Iris pigment epithelial cell (primary cell): ENCODE measurements around the gene TMEM178B.
"Not testable (repeated sequence)": the region's sequence is repeated elsewhere in the genome, so short reads cannot be mapped to it uniquely, and the experiment has no call there.

Experiments used
- DNase-seq: peaks from one replicate; pipeline ENCODE4 v3.0.0-alpha.2; 2011; ENCODE audit warnings: low read depth

The TMEM178B gene

DNA sequence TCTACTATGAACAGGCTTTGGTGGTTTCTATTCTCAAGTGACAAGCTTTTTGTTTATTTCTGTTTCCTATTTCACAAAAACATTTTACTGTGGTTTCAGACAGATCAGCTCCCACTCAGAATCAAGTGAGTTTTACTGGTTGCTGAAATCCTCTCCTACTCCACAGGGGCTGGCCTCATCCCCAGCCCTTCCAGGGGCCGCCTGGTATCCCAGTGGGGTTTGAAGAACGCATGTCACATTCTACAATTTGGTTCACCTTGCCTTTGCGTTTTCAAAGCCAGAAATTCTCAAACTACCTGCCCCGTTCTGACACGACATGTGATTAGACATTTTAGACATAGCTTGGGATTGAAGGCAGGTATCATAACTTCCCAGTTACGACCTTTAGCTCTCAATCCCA, 316.5 kb downstream of the TMEM178B start:
- no peak for DNase-seq

DNA sequence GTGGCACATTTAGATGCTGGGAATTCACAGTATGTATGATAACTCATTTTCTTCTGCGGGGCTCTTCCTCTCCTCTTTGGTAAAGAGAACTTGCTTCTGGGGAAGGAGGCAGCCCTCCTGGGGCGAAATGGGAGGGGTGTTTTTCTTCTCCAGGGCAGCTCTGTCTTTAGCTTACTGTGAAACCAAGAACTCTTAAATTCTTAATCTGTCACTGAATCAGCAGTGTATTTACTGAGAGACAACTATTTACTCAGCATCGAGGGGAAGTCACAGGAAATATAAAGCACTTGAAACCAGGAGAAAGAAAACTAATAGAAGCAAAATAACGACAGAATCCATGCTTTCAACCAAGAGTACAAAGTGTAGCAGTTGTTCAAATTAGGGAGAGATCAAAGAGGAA, 319.2 kb downstream of the TMEM178B start:
- DNase-seq: no peak

DNA sequence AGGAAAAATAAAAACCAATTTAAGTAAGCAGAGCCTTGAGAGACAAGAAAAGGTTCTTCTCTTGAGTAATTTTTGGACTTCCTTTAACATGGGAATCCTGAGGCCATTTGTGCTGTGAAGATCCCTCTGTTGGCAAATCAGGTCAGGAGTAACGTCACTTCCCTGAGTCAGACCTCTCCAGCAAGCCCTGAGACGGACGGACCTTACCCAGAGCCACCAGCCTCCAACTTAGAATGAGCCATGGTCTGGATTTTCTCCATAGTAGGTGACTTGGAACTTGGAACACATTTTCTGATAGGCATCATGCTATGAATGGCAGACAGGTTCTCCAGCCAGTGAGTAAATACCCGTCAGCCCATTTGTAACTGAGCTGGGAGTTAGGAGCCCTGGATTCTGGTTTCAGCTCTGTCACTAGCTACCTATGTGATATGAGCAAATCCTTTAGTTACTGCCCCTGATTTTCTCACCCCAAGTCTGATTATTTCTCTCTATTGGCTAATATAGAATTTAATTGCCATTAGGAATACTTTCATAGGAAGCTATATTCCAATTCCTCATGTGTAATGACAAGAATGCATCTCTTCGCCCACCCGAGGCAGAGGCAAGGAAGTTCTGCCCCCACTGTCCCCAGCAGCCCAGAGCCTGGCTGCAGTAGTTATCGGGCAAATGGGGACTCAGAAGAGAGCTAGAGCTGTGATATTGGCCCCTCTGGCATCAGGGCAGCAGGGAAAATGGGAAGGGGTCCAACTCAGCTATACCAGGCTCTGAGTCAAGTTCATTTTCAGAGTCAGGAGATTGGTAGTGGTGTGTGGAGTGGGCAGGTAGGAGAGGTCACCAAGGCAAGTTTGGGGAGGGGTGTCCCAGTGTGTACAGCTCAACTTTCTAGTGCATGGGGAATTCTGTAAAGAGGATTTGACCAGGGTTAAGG, 323.6 kb downstream of the TMEM178B start:
- DNase-seq: no peak

DNA sequence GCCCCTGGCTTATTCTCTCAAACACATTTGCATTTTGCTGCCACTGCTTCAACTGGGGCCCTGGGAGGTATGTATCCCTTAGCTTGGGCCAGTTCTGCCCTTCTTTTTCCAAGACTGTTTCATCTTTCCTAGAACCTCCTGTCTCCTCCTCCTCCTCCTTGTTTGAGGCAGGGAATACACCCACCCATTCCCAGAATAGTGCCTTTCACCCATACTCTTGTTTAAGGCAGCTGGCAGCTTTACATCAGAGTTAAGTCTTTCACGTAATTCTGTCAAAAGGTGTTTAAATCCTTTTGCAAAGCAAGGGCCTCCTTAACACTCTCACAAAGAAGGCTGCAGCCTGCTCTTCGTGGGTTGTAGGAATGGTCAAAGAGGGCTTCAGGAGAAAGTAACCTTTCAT, 326.5 kb downstream of the TMEM178B start:
- no peak for DNase-seq

DNA sequence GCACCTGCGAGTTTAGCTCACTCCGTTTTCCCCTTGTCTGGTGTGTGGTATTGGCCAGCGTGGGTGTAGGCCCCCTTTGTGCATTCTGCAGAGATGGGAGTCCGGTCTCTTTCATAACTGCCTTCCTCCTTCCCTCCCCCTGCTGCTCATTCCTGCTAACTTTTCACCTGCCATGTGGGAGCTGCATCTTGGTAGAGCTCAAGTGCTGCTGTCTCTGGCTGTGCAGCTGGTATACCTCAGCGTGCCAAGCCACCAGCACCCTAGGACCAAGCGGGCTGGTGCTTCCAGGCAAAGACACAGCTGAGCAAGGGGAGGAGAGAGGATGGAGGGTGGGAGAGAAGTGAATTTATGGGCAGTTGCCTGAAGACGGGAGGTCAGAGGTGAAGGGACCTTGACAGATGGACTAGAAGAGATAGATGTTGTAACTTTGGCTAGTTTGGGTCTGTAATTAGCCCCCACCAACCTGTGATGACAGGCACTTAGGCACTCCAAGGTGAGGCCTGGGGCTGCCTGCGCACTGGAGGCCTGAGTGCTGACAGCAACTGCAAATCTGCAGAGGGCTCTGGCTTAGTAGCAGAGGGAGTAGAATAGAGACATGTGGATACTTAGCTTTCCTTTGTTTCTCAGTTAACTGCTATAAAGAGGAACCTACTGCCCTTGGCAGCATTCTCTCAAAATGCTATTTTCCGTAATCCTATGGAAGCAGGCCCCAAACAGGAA, 328.6 kb downstream of the TMEM178B start:
- DNase-seq: no peak

DNA sequence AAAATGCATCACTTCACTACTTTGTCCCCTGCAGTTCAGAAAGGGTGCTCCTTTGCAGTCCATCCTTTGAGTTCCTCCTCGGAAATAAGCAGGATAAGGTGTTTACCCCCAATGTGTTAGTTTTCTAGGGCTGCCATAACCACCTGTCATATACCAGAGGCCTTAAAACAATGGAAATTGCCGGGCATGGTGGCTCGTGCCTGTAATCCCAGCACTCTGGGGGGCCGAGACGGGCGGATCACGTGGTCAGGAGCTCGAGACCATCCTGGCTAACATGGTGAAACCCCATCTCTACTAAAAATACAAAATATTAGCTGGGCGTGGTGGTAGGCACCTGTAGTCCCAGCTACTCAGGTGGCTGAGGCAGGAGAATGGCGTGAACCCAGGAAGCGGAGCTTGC, 330.0 kb downstream of the TMEM178B start:
- not testable (repeated sequence) for DNase-seq

DNA sequence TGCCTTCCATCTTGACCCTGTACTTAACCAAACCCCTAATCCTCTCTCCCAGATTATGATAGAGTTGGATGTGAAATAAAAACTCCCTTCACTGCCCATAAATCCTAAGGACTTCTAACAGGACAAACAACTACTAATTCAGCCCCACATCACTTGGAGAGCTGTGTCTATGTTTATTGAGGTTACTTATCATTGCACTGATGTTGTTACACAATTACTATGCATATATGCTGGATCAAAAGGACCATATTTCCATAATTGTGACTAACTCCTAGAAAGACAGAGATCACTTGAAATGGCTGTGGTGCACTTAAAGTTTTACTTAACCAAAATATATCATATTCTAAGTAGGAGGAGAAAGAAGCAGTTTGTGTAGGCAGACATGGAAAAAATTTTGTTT, 332.5 kb downstream of the TMEM178B start:
- DNase-seq: no peak

DNA sequence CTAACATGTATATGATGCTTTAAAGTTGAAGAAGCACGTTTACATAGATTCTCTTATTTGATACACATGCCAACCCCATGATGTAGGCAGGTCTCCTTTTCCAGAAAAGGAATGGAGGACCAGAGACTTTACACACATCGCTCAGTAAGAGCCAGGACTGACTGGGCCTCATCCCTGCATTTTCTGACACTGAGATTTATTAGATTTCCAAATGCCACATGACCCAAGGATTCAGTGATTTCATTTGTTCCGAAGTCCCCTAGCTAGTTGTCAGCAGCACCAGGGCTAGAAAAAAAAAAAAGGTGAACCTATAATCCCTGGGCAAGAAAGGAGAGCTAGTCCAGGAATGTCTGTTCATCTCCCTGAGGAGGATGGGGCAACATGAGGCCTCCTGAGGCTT, 334.0 kb downstream of the TMEM178B start:
- DNase-seq: no peak

DNA sequence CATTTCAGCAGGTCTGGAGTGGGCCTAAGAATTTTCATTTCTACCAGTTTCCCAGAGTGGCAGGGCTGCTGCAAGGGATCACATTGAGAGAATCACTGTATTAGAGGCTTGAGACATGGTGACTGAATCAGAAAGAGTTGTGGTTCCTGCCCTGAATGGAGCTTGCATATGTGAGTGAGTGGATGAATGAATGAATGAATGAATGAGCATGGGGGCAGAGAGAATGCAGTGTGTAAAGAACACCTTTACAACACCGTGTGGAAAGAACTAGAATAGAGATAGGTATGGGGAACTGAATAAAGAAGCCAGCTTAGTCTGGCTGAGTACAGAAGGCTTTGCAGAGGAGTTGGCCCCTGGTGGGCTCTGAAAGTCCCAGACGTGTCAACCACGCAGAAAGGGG, 334.6 kb downstream of the TMEM178B start:
- DNase-seq: no peak

DNA sequence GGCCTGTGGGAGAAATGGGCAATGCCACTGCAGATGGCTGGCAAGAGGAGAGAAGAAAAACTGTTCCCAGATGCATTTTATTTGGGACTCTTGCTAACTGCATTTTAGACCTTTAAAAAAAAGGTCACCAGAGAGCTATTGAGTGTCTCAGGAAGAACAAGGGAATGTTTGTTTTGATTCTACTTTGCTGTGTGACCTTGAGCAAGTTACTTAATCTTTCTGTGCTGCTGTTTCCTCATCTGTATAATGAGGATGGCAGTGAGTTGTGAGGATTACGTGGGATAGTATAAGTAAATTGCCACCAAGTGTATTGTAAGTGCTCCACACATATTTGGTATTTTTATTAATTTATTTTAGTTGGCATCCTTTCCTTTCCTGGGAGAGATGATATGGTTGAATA, 335.4 kb downstream of the TMEM178B start:
- no peak for DNase-seq

DNA sequence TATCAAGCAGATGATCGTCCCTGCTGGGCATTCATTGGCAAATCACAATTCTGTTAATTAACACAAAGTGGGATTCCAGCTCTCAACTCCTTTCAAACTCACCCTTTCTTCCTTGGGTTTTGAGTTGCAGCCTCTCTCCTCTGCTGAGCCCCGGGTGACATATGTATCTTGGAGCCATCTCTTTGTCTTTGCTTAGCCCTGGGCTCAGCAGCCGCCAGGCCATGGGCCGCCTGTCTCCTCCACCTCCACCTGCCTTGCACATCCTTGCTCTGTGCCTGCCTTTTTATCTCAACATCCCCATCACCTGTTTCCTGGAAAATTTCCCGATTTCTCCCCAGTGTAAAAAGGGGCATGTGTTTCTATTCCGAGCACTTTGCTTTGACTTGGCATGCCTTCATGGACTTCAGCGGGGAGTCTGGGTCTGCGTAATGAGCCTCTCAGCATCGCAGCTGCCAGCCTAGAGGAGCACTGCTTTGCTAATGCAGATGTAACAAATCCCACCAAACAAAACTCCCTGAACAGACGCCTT, 336.0 kb downstream of the TMEM178B start:
- DNase-seq: no peak

DNA sequence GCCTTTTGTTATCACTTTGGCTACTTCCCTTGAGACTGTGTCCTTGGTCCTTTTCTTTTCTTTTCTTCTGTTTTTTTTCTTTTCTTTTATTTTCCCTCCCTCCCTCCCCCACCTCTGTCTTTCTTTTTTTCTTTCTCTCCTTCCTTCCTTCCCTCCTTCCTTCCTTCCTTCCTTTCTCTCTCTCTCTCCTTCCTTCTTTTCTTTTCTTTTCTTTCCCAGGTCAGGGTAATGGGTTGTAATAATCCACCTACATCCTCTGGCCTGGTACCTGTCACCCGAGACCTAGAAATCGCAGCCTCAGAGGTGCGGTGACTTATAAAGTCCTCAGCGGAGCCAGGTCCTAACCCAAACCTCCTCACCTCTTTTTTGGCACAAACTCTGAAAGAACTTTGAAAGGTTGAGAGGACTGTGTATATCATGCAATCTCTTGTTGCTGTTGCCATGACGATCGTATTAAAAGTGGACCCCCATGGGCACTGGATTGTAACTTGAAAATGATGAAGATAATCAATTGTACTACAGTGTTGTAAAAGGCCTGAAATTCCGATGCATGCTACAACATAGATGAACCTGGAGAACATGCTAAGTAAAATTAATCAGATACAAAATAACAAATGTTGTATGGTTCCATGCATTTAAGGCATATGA, 336.6 kb downstream of the TMEM178B start:
- no peak for DNase-seq

DNA sequence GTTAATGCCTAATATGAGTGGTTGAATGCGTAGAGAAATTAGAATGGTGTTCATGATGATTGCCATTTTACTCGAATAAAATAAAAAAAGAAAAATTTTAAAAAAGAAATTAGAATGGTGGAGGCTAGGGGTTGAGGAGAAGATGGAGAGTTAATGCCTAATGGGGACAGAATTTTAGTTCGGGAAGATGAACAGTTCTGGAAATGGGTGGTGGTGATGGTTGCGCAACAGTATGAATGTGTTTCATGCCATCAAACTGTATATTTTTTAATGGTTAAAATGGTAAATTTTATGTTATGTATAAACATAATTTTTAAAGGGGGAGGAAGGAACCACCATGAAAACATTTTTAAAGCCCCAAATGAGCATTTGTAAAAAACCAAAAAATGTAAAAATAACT, 337.3 kb downstream of the TMEM178B start:
- no peak for DNase-seq

DNA sequence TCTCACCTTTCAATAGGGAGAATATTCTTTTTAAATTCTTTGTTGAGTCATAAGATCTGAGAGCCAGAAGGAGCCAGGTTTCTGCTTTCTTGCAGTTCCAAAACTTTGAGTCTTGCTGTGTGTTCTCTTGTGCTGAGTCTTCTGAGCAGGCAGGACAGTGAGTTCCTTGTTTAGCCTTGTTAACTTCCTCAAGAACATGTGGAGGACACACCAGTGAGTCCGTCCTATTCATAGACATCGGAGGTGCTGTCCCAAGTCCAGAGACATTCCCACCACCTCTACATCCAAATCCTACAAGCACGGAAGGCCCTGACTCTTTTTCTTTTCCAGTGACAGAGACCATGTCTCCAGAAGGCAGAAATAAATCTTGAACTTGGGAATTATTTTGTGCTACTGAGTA, 342.1 kb downstream of the TMEM178B start:
- no peak for DNase-seq

DNA sequence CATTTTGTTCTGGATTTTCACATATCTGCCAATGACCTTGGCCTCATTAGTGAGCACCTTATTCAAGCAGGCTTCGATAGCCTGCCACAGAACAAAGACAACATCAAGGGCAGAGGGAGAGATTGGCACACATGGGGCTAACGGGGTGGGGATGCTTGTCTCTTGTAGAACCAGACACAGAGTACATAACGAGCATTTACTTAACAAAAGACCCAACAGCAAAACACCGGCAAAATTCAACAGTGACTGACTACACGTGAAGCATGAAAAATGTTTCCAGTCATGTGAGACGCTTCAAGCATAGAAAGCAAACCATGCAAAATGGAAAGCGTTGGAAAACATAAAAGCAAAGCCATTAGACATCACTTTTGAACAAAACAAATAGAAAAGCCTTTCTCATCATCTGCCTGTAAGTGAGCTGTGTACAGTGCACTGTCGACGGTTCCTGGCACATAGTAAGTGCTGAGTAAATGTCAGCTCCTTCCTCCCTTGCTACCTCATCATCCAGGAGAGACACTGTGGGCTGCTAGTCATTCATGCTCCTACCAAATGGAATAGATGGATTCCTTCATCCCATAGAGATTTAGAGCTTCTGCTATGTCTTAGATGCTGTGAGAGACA, 342.9 kb downstream of the TMEM178B start:
- DNase-seq: no peak

DNA sequence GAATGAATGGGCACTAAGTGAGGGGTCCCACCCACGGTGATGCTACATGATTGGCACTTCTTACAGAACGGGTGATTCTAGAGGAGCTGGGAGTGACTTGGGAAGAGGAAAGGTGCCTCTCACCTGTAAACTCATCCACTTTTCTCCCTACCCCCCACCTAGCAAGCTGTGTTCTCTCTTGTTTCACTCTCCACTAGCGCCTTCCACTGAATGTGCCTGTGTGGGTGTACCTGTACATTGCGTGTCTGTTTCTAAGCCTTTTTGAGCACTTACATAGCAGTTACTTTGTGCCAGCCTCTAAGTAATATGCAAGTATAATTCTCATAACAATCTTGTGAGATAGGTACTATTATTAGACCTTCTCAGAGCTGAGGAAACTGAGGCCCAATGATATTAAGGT, 343.6 kb downstream of the TMEM178B start:
- DNase-seq: no peak

DNA sequence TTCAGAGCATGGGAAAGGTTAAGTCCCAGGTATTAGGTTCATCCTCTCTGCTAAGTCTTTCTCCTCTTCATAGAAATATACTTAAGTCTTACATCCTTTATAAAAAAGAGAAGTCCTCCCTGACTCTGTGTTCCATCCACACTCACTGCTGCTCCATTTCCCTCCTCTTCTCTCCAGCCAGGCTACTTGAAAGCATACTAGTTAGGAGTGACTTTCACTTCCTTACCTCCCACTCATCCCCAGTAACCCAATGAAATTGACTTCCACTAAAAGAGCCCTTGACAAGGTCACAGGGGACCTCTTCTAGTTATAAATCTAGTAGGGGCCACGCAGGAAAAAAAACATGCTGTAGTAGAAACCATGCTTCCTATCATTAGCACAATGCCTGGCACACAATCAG, 344.2 kb downstream of the TMEM178B start:
- no peak for DNase-seq

DNA sequence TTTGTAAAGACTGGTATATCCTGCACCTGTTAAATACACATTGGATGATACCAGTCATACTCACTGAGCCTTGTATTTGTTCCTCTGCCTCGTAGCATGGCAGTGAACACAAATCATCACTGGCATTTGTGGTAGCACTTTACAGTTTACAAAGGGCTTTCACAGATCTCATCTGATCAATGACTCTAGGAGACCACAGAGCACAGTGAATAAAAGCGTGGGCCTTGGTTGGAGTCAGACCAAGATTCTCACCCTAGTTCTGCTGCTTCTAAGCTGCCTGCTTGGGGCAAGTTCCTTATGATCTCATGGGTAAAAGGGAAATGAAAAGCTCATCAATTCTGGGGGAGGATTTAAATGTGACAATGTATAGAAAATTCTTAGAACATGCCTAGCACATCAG, 347.4 kb downstream of the TMEM178B start:
- no peak for DNase-seq

DNA sequence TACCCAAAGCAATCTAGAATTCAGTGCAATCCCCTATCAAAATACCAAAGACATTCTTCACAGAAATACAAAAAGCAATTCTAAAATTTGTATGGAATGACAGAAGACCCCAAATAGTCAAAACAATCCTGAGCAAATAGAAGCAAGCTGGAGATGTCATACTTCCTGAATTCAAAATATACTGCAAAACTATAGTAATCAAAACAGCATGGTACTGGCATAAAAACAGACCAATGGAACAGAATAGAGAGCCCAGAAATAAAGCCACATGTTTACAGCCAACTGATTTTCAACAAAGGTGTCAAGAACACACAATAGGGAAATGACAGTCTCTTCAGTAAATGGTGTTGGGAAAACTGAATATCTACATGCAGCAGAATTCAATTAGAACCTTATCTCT, 353.3 kb downstream of the TMEM178B start:
- no peak for DNase-seq

DNA sequence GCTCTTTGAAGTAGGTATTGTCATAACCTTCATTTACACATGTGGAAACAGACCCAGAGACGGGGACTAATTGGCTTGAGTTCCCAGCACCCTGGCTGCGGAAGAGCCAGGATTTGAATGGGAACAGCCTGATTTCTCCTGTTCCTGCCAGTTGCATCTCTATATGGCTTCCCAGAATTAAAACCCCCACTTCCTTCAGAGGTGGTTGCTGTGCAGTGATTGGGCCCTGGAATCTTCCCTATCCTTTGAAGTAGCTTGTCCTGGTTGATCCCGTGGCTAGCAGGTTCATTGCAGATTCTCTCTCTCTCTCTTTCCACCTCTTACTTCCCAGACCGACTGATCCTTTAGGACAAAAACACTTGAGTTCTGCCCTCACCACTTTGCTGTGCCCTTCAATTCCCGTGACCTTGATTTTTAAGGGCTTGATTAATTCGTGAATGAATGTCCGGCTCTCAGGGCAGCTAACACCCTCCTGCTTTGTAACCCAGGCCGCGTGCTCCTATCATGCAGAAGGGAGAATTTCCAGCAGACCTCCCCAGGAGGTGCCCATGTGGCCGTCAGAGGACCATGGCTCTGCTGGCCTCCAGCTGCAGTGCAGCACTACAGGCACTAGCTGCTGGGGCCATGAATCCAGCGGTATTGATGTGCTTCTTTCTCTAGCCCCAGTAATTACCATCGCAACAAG, 356.7 kb downstream of the TMEM178B start:
- DNase-seq: no peak

DNA sequence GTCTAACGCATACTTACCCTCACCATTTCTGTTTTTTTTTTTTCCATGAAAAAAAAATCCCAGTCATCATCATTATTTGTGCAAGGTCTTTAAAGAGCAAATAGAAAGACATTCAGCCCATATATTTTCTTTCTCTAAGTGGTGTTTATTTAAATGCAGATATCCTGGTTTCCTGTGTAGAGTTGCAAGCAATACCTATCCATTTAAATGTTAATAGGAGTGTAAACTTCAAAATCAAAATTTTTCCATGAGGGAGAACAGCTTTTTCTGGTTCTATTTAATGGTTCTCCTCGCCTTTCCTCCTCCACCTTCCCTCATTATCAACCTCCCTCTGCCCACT, 357.2 kb downstream of the TMEM178B start:
- no peak for DNase-seq

DNA sequence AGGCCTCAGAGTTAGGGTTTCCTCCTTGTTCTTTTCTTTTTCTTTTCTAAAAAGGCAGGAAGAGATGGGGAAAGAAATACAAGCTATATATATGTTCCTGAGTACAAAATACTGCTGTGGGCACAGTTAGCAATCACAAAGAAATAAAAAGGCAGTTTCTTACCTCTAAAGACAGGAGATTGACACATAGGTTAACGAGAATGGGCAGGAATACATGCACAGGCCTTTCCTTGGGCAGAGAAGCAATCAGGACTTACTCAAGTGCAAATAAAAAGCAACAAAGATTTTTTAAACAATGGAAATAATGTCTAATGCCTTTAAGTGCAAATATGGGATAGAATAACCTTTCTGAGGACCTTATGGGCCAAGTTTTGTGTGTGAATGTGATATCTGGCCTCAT, 357.8 kb downstream of the TMEM178B start:
- no peak for DNase-seq
